GM19035 (cell line): ENCODE data around the gene TBC1D21.

Experiments used
- ATAC-seq: cut with Tn5 transposase; IDR thresholded peaks from one replicate; pipeline ENCODE4 v1.9.1; 2021; ENCODE audit not compliant: unreplicated experiment

Gene TBC1D21

DNA sequence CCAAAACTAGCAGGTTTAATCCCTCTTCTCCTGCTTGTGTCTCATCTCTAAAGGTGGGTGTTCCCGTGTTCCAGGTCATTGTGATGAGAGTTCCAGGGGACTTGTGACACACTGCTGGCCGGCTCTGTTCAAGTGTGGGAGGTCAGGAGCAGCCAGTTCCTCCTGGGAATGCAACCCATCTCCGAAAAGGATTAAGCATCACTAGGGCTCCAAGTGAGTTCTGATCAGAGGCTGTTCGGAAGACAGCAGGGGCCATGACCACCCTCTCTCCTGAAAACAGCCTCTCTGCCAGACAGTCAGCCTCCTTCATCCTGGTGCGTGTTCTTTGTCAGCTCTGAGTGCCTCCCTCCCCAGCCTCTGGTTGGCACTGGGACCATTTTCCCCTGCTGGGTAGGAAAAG lies at the start of gene TBC1D21:
TBC1D21 (plus strand) TSS at position 109 of the 400 bp plus-strand sequence; CDS start at position 255, 146 bp downstream.
- no peak for ATAC-seq

GRCh38 chr15:73826711-73827251 lies 46.6 kb upstream of the TBC1D21 start:
- no peak for ATAC-seq

- ATAC-seq: no peak
Measured at GRCh38 chr15:73829523-73829922, 43.8 kb upstream of the TBC1D21 start.

DNA sequence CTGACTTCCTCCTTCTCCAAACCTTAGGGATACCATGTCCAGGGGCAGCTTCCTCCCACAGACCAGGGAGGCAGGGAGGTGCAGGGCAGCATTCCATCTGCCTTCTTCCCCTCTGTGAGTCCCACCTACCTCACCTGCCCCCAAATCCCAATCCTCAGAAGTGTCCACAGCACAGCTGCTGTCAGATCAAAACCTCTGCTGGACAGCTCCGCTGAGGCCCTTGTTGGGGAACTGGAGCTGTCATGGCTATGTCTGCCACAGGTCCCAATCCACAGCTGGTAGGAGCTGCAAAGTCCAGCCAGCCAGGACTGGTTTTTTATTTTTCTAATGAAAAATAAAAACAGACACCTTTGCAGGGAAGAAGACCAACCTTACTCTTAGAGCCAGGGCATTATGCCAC lies 40.7 kb upstream of the TBC1D21 start:
- no peak for ATAC-seq

DNA sequence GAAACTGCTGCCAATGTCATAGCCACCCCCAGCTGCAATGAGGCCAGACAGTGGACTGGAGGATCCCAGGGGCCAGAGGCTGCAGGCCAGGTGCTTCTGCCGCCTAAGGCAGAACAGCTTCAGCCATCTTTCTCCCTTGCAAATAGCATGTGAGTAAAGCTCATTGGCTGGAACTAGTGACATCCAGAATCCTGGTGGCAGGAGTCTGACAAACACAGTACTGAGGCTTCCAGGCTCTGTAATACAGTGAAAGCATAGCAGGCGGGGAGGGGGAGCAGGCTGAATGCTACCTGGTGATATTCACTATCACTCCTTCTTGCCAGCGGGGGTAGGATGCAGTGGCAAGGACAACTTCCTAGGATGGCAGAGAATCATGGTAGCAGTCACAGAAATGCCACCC lies 36.5 kb upstream of the TBC1D21 start:
- ATAC-seq: no peak

DNA sequence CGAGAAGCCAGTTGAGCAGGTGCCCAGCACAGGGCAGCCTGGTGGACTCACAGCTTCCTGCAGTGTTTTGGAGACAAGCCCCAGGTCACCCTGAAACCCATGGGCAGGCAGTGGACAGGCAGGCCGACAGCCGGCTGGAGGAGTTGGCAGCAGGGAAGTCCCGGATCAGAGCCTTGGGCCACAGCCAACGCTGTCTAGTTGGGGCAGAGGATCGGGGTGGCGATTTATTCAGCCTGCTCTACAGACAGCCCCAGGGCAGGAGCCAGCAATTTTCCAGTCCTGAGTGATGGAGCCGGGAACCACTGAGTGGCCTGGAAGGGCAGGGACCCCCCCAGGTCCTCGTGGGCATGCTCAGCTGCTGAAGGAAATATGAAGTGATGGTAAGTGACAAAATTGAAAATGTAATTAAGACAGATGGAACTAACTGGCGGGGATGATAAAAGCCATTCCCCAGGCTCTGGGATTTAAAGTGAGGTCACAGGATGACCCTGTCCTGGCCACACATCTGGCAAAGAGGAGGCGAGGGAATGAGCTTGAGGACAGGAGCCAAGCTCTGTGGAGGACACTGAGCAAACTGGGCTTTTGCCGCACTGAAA lies 34.4 kb upstream of the TBC1D21 start:
- no peak for ATAC-seq

DNA sequence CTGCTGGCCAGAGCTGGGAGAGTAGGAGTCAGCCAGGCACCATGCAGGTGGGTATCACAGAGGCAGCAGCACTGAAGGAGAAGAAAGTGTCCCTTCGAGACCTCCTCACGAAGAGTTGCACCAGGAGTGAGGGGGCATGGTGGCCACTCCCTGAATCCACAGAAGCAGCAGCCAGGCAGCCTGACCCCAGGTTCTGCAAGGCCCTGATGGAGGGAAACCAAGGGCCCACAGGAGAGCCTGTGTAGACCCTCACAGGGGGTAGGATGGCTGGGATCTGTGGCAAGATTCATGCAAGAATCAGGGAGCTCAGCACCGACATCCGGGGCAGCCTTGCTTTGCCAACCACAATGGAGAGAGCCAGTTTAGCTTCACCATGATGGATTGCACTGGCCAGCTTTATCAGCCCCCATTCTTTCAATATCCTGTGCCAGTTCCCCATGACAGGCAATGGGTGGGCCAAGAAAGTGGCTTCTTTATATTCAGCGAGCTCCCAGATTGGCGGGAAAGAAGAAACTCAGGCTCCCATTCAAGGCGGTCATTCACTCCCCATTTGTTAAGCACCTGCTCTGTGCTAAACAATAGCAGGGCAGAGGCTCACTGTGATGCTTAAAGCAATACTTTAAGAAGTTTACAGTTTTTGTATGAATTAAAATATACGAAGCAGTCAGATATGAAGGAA lies 33.5 kb upstream of the TBC1D21 start:
- ATAC-seq: no peak

DNA sequence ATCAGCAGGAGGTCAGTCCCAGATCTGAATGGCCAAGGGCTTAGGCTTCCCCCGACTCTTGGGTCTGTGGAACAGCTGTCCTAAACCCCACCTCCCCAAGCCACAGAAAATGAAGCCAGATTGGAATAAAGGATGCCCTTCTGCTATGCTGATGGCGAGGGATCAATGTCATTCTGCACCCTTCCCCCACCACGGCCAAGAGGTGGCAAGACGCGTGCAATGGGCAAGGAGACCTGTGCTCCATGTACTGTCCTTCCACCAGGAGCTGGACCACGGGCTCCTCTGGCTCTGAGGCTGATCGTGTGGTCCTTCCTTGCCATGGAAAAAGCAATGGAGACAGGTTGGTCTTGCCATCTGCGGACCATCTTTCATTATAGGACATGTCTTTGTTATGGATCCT lies 32.6 kb upstream of the TBC1D21 start:
- ATAC-seq: no peak

GRCh38 chr15:73841756-73842725 lies 31.3 kb upstream of the TBC1D21 start:
- ATAC-seq: no peak

GRCh38 chr15:73843787-73844186 lies 29.6 kb upstream of the TBC1D21 start:
- no peak for ATAC-seq

- ATAC-seq: no peak
Measured at GRCh38 chr15:73844356-73844755, 29.0 kb upstream of the TBC1D21 start.

- no peak for ATAC-seq
Measured at GRCh38 chr15:73845507-73845906, 27.9 kb upstream of the TBC1D21 start.

DNA sequence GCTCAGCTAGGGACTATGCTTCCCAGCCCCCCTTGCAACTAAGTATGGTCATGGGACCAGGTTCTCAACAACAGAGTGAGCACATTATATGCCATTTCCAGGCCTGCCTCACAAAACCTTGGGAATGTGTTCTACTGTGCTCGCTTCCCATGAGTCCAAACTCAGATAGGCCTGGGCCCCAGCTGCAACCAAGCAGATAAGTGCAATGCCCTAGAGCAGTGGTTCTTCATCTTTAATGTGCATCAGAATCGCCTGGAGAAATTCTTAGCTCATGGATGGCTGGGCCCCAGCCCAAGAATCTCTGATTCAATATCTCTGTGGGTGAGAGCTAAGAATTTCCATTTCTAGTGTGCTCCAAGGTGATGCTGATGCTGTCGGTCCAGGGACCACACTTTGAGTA lies 27.5 kb upstream of the TBC1D21 start:
- ATAC-seq: no peak

GRCh38 chr15:73849641-73850040 lies 23.7 kb upstream of the TBC1D21 start:
- no peak for ATAC-seq

DNA sequence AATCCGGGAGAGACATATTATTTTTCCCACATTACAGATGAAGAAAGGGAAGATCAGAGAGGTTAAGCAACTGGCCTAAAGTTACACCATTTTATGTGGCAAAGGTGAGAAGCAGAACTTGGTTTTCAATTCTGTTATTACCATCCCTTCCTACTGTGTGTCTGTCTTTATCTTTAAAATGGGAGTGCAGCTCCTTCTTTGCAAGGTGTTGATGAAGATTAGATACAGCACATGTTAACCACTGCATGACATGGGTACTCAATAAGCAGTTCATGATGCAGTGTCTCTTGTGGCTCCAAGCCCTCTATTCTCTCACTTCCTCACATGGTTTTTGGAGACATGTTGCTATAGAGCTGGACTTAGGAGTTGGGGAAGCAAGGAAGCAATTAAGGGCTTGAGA lies 23.1 kb upstream of the TBC1D21 start:
- no peak for ATAC-seq

- no peak for ATAC-seq
Measured at GRCh38 chr15:73851689-73852088, 21.7 kb upstream of the TBC1D21 start.

DNA sequence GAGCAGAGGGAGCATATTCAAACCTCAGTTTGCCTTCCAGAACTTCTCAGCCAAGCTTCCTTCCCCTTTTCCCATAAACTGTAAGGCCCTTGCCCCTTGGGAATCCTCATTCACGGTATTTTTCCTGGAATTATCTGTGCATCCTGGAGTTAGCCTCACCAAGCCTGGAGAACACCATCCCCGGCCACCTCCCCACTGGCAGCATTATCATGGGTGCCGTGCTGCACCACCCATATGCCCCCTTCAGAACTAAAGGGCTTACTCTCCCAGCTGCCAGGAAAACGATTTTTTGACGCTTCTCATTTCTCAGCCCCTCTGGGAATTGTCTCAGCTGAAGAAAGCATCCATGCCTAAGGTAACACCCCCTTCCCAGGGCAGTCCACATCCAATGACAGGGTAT lies 20.9 kb upstream of the TBC1D21 start:
- no peak for ATAC-seq

- ATAC-seq: no peak
Measured at GRCh38 chr15:73854265-73854664, 19.1 kb upstream of the TBC1D21 start.

DNA sequence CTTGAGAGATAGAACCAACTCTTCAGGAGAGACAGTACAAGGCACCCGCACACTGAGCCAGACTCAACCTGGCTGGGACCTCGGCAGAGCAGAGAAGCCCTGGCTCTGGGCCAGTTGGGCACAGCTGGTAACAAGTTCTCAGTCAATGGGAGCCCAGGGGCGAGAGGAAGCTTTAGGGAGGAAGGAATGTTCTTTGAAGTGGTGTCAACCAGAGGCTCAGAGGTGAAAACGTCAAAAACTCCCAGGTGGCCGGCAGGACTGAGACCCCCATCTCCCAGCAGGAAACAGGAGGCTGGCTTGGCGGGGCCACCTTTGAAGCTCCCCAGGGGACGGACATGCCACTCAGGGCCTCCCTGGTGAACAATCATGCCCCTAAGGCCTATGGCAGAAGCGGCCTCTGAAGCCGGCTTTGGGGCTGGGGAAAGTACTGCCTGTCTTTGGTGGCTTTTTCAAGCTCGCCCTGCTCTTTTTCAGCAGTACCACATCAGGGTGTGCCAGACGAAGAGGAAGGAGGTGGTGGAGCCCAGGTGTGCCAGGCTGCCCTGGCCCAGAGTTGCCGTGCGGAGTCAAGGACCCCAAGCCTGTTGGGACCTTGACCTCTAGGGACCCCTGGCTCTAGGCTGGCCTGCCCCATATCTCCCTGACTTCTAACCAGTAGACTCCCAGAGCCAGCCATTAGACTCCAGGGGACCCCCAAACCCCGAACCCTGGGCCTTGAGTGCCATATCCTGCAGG lies 16.7 kb upstream of the TBC1D21 start:
- no peak for ATAC-seq

GRCh38 chr15:73857193-73857920 lies 16.0 kb upstream of the TBC1D21 start:
- ATAC-seq: no peak
